M059J (cell line): ENCODE measurements around the gene TRIM65. TPM values are rescaled to one million over a fixed set of nuclear protein-coding genes. Genes with fewer than 3 reads are reported as not detected.
"Not testable (repeated sequence)": the region's sequence is repeated elsewhere in the genome, so short reads cannot be mapped to it uniquely, and the experiment has no call there.

ENCODE experiments used
- DNase-seq: peaks from one replicate; pipeline ENCODE4 v3.0.0-alpha.2; 2012; ENCODE audit warnings: low read depth
- total RNA-seq: library from RNA; depleted of rRNA; stranded (reverse); fragments of >200 nt; shearing (Covaris generic); gene quantifications from 2 replicates; pipeline ENCODE4 v1.2.3, GENCODE V29; 2014

Gene TRIM65
- total RNA-seq, 1 experiment from 2014 or later: 11.1 TPM

DNA sequence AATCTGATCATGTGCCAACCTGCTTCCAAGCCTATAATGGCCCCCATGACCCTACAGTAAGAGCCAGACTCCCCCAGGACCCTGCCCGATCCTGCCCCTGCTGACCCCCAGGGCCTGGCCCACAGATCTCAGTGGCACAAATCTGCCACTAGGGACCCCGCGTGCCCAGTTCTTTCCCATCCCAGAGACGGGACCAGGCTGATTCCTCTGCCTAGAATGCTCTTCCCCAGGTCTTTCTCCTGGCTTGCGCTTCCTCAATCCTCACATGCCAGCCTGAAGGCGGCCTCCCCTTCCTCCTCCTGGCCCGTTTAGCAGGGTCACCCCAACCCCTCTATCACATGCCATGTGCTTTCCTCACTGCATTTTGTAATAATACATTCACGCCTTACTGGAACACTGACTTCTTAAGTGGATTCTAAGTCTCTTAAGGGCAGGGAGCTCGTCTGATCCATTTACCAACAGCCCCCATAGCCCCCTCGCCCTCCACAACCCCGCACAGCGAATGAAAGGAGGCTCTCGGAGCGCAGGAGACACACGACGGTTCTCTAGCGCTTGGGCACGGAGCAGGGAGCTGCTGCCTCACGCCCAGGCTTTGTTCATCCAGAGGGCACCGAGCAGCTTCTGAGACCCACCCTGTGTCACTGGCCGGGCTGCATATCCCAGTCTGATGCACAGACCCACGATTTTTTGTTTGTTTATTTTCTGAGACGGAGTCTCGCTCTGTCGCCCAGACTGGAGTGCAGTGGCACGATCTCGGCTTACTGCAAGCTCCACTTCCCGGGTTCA is 1.2 kb downstream of the TRIM65 start:
- no peak for DNase-seq

- no peak for DNase-seq
Observed at GRCh38 chr17:75894049-75894733, 2.6 kb downstream of the TRIM65 start.

- no peak for DNase-seq
Observed at GRCh38 chr17:75893305-75894048, 3.3 kb downstream of the TRIM65 start.

- no peak for DNase-seq
Observed at GRCh38 chr17:75892556-75893224, 4.1 kb downstream of the TRIM65 start.

DNA sequence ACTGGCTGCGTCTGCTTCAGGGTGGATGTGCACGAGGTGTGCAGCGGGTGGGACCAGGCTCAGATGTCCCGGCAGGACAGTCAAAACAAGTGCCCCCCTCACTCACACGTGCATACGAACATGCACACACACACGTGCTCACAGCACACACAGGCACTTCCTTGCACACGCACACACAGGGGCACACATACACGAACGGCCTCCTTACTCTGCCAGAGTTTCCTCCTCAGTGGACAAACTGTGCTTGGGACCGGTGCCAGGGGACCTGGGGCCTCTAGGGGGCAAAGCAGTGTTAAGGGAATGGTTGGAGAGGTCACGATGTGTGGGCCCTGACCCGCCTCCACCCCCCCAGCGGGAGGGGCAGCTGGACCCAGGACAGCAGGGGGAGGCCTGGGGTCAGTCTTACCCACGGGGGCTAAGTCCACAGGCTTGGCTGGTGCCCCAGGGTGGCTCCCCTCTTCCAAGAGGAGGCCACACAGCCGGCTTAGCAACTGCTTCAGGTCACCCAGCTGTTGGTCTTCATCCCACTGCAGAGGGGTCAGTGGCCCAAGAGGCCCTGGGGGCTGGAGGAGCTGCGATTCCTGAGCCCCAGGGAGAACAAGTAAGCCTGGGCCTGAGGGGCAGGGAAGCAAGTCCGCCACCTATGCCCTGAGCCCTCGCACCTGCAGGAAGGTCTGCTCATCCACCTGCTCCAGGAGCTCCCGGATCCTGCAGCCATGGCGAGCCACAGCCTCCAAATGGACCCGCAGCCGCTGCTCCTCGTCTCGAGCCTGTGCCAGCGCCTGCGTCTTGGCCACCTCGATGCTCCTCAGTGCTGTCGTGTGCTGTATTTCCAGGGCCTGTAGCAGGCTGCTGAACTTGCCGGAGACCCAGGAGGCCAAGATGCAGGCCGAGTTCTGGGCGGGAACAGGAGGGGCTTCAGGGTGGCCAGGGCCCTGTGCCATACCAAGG is 4.9 kb downstream of the TRIM65 start:
- no peak for DNase-seq

GRCh38 chr17:75891022-75891604 is 5.6 kb downstream of the TRIM65 start:
- no peak for DNase-seq

GRCh38 chr17:75889454-75889853 is 7.3 kb downstream of the TRIM65 start:
- no peak for DNase-seq

- DNase-seq: no peak
Observed at GRCh38 chr17:75888484-75888883, 8.3 kb downstream of the TRIM65 start.

- DNase-seq: not testable (repeated sequence)
Observed at GRCh38 chr17:75885860-75886259, 10.9 kb downstream of the TRIM65 start.

DNA sequence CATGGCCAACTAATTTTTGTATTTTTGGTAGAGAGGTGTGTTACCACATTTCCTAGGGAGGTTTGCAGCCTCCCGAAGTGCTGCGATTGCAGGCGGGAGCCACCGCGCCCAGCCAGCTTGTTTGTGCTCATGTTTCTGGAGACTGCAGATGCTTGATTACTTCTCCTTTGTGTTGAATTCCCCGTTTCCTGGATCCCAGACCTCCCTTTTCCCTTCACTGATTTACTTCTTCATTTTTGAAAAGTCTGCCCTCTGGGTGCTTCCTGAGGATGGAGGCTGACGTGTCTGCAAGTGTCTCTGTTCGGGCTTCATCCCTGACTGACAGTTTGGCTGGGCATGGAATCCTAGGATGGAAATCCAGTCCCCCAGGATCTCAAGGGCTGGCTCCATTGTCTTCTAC is 11.3 kb downstream of the TRIM65 start:
- DNase-seq: no peak

DNA sequence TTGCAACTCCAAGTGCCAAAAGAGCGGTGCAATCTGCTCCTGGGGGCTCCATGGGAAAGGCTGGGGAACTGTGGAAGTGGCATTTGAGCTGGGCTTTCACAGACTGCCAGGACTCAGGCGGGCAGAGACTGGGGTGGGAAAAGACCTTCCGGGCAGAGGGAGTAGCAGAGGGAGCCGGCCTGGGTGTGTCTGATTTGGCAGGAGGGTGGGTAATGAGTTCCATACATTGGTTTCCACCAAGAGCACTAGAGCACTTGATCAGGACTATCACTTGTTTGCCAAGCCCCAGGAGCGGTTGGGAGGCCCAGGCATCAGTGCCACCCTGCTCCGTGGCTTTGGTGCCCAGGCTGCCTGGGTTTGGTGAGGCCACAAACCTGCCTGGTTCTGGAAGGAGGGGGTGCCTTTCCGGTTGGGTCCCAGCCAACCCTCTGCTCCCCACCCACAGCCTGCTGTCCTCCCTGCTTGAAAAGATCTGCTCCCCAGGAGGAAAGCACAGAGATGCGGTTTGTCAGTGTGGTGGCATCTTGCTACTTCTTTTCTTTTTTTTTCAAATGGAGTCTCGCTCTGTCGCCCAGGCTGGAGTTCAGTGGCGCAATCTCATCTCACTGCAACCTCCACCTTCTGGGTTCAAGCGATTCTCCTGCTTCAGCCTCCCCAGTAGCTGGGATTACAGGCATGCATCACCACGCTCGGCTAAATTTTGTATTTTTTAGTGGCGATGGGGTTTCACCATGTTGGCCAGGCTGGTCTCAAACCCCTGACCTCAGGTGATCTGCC is 14.9 kb downstream of the TRIM65 start:
- DNase-seq: no peak

DNA sequence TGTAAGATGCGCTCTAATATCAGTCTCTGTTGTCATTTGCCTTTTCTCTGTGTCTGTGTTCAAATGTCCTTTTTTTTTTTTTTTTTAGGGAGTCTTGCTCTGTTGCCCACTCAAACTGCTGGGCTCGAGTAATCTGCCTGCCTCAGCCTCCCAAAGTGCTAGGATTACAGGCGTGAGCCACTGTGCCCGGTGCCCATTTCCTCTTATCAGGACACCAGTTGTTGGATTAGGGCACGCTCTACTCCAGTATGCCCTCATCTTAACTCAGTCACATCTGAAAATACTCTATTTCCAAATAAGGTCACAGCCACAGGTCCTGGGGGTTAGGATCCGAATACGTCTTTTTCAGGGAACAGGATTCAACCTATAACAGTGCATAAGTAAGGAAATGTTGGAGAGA is 16.5 kb downstream of the TRIM65 start:
- DNase-seq: no peak

- DNase-seq: peak; percentile 53
Observed at GRCh38 chr17:75878174-75878998, 18.4 kb downstream of the TRIM65 start, which contains the start of gene TRIM47. Gene TRIM47 (minus strand): TSS chr17:75878581. CDS start chr17:75878548, 33 bp downstream.

- DNase-seq: peak; percentile 70
Observed at GRCh38 chr17:75877752-75878173, 19.0 kb downstream of the TRIM65 start.

GRCh38 chr17:75876938-75877751 is 19.6 kb downstream of the TRIM65 start:
- peak; percentile 94 for DNase-seq

GRCh38 chr17:75876190-75876937 is 20.4 kb downstream of the TRIM65 start:
- DNase-seq: peak; percentile 32

DNA sequence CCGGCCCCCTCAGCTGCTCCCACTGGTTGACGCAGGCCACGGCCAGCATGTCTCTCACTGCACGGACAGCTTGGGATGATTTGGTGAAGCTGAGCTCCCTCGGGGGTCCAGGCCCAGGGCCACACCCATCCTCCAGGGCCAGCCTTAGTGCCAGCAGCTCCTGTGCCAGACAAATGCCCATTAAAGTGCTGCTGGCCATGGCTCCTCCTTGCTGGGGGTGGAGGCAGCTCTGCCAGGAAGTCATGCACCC is 20.9 kb downstream of the TRIM65 start:
- peak; percentile 69 for DNase-seq
